Common myeloid progenitor, CD34-positive (primary cell): ENCODE results near the gene HECTD2.

Experiments used
- CTCF ChIA-PET: fragments of 350-600 bp; sonication (Branson Sonifier 250); formaldehyde crosslinking; loops from one replicate; lab custom pipeline; 2021; ENCODE audit warnings: antibody characterized with exemption; lab: Charles Lee
- POLR2A ChIA-PET: fragments of 350-600 bp; sonication (Branson Sonifier 250); formaldehyde crosslinking; loops from one replicate; lab custom pipeline; 2021; ENCODE audit warnings: antibody characterized with exemption; lab: Charles Lee
- DNase-seq, 3 donors: peaks; one replicate each; pipeline versions ENCODE4 v3.0.0 to v3.0.0-alpha.2; 2013
- H3K27ac ChIP-seq, 2 experiments: 1 replicate in 1 of 2; 2 replicates in 1 of 2; pipeline ENCODE4 v1.7.0; 2013; ENCODE audit warnings: inconsistent platforms in 2 of 2, low read length in 2 of 2, mild to moderate bottlenecking in 2 of 2, low read depth in 1 of 2, moderate library complexity in 1 of 2; ENCODE audit not compliant: severe bottlenecking in 2 of 2, insufficient read depth in 1 of 2, poor library complexity in 1 of 2
- H3K27me3 ChIP-seq, 5 experiments: replicated peaks in 2 of 5; 1 replicate in 3 of 5; 2 replicates in 2 of 5; pipeline versions ENCODE4 v1.6.1 to v1.7.0; 2013; ENCODE audit warnings: low read length in 4 of 5, mild to moderate bottlenecking in 2 of 5, moderate library complexity in 2 of 5, inconsistent platforms in 1 of 5; ENCODE audit not compliant: insufficient read depth in 5 of 5, control insufficient read depth in 4 of 5
- H3K36me3 ChIP-seq, 4 experiments: 1 replicate in 2 of 4; 2 replicates in 2 of 4; pipeline versions ENCODE4 v1.6.1 to v1.7.0; 2013; ENCODE audit warnings: low read length in 3 of 4, control low read depth in 1 of 4, mild to moderate bottlenecking in 1 of 4; ENCODE audit not compliant: control insufficient read depth in 4 of 4, insufficient read depth in 4 of 4
- H3K4me1 ChIP-seq, 4 experiments: 1 replicate in 3 of 4; 2 replicates in 1 of 4; pipeline versions ENCODE4 v1.6.1 to v1.7.1; 2013; ENCODE audit warnings: low read length in 3 of 4, mild to moderate bottlenecking in 3 of 4, control low read depth in 1 of 4, inconsistent platforms in 1 of 4, moderate library complexity in 1 of 4; ENCODE audit not compliant: control insufficient read depth in 4 of 4, insufficient read depth in 4 of 4; ENCODE audit errors: control extremely low read depth in 1 of 4
- H3K4me3 ChIP-seq, 7 experiments: 1 replicate in 4 of 7; 2 replicates in 3 of 7; pipeline versions ENCODE4 v1.5.1 to v1.7.0; 2013; ENCODE audit warnings: mild to moderate bottlenecking in 7 of 7, low read length in 6 of 7, moderate library complexity in 6 of 7, inconsistent platforms in 2 of 7, low read depth in 2 of 7, control low read depth in 1 of 7; ENCODE audit not compliant: insufficient read depth in 4 of 7, control insufficient read depth in 1 of 7; ENCODE audit errors: extremely low read depth in 1 of 7
- H3K9me3 ChIP-seq, 5 experiments: 1 replicate in 4 of 5; 2 replicates in 1 of 5; pipeline versions ENCODE4 v1.6.1 to v1.7.1; 2013; ENCODE audit warnings: low read length in 4 of 5, mild to moderate bottlenecking in 2 of 5, inconsistent platforms in 1 of 5, low read depth in 1 of 5, moderate library complexity in 1 of 5; ENCODE audit not compliant: control insufficient read depth in 4 of 5, insufficient read depth in 2 of 5; ENCODE audit errors: control extremely low read depth in 1 of 5
- WGBS: methylation state at CpG from one replicate; pipeline ENCODE4 v1.1.5; 2013; ENCODE audit not compliant: insufficient coverage; 5-methylcytosine and 5-hydroxymethylcytosine counted together

Gene HECTD2

DNA sequence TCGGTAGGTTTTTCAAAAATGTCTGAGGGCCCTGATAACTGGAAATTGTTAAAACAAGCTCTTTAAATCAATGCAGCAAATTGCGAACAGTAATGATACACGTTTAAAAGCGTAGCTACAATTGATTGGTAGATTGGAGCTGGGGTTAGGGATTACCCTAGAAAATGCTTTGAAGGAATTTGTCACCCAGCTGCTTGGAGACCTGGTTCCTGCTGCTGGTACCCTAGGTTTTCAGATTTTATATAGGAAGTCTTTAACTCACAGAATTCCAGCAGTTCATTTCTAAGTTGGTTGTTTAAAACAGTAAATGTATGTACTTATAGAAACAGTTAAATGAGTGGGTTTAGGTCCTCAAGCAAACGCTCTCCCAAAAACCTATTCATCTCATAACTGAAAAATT, 1.5 kb downstream of the HECTD2 start:
- no peak for DNase-seq
- H3K27ac ChIP-seq = no peak overlapping the region
- ChIA-PET POLR2A (interaction anchor here (0.7 kb wide), 1 partner anchor 1069 kb away, joined by 7 read pairs; no protein-coding TSS in a partner anchor), CTCF (interaction anchor here (1.0 kb wide), 1 partner anchor 117 kb away, joined by 3 read pairs; no protein-coding TSS in a partner anchor)
- H3K9me3 ChIP-seq = no peaks in the 10 kb centered on the region
- H3K36me3 ChIP-seq = no peaks in the 10 kb centered on the region
- 92% methylated on average over 4 of the region's 5 CpGs for WGBS
- peaks cover 0 to 17% (median 9%) of the 10 kb centered on the region in 4 experiments for H3K4me1 ChIP-seq
- H3K4me3 ChIP-seq = no peak overlapping the region
- H3K27me3 ChIP-seq = peaks cover 0 to 32% (median 8%) of the 10 kb centered on the region in 5 experiments

DNA sequence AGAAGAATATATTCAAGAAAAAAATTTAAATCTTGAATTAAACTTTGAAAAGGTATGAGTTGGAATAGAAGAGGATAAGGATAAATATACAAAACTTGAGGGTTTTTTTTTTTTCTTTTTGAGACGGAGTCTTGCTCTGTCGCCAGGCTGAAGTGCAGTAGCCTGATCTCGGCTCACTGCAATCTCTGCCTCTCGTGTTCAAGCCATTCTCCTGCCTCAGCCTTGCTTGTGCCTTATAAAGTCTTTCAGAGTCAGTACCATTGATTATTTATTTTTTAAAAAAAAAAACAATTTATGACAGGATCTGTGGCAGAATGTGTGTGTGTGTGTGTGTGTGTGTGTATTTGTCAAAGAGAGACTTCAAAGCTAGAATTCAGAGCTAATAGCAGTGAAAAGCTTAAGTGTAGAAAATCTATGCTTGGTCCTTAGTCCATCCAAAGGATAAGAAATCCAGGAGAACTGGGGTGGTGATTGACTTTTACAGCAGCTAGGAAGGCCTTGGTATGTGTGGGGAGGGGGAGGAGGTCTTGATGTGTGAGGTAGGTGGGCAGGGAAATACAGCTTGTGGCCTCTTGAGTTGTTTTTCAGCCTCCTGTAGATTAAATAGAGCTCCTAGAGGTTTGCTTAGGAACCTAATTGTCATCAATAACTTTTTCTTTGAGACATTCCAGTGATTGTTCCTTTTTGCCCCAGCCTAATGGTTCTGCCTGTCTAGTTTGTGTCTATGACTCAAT, 2.4 kb downstream of the HECTD2 start:
- no peak overlapping the region for H3K27ac ChIP-seq
- H3K9me3 ChIP-seq = no peaks in the 10 kb centered on the region
- CTCF ChIA-PET = interaction anchor here (0.7 to 1.2 kb wide), 3 partner anchors 9 to 25 kb away, joined by 3 read pairs; no protein-coding TSS in a partner anchor
- peaks cover 0 to 17% (median 9%) of the 10 kb centered on the region in 4 experiments for H3K4me1 ChIP-seq
- POLR2A ChIA-PET = no interaction called here
- DNase-seq = no peak
- H3K27me3 ChIP-seq = peaks cover 0 to 32% (median 8%) of the 10 kb centered on the region in 5 experiments
- H3K36me3 ChIP-seq = no peaks in the 10 kb centered on the region
- WGBS = no CpG with 5 or more reads among the region's 4 CpGs
- no peak overlapping the region for H3K4me3 ChIP-seq

GRCh38 chr10:91415816-91416215, 5.7 kb downstream of the HECTD2 start:
- H3K9me3 ChIP-seq = no peaks in the 10 kb centered on the region
- peak; percentile 12 to 50 (median 41) for DNase-seq
- H3K36me3 ChIP-seq = no peaks in the 10 kb centered on the region
- ChIA-PET POLR2A (no interaction called here), CTCF (no interaction called here)
- H3K4me1 ChIP-seq = peaks cover 0 to 7% (median 4%) of the 10 kb centered on the region in 4 experiments
- H3K27ac ChIP-seq = no peak overlapping the region
- WGBS = no CpG with 5 or more reads among the region's 3 CpGs
- no peak overlapping the region for H3K4me3 ChIP-seq
- peaks cover 0 to 30% (median 8%) of the 10 kb centered on the region in 5 experiments for H3K27me3 ChIP-seq

- POLR2A ChIA-PET = no interaction called here
- no peak overlapping the region for H3K27ac ChIP-seq
- H3K9me3 ChIP-seq = no peaks in the 10 kb centered on the region
- peaks cover 0 to 5% (median 2%) of the 10 kb centered on the region in 4 experiments for H3K4me1 ChIP-seq
- DNase-seq = no peak
- CTCF ChIA-PET = no interaction called here
- no peak overlapping the region for H3K4me3 ChIP-seq
- peaks cover 0 to 27% (median 8%) of the 10 kb centered on the region in 5 experiments for H3K27me3 ChIP-seq
- no peaks in the 10 kb centered on the region for H3K36me3 ChIP-seq
- no CpG with 5 or more reads among the region's 3 CpGs for WGBS
Measured at GRCh38 chr10:91416339-91416855, 6.3 kb downstream of the HECTD2 start.

DNA sequence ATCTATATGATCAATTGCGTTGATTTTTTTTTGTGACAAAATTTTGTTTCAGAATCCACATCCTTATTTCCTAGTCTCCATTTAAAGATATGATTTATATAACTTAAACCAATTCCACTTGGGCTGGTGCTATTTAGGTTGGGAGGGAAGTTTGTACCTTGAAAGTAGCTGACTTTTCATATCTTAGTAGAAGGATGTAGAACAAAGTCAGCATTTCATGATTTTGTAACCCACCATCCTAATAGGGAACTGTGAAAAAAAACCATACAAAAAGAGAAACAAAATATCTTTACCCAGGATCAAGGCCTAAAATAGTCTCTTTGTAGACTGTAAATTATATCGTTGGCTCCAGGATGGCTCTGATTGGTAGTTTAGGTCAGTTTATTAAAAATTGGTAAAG, 8.3 kb downstream of the HECTD2 start:
- no CpG with 5 or more reads among the region's 2 CpGs for whole genome bisulfite sequencing
- H3K4me1 ChIP-seq = peaks cover 0 to 5% (median 2%) of the 10 kb centered on the region in 4 experiments
- no peak for DNase-seq
- peaks cover 0 to 16% (median 0%) of the 10 kb centered on the region in 5 experiments for H3K27me3 ChIP-seq
- no peaks in the 10 kb centered on the region for H3K9me3 ChIP-seq
- no peak overlapping the region for H3K4me3 ChIP-seq
- ChIA-PET CTCF (no interaction called here), POLR2A (no interaction called here)
- H3K36me3 ChIP-seq = no peaks in the 10 kb centered on the region
- H3K27ac ChIP-seq = no peak overlapping the region

DNA sequence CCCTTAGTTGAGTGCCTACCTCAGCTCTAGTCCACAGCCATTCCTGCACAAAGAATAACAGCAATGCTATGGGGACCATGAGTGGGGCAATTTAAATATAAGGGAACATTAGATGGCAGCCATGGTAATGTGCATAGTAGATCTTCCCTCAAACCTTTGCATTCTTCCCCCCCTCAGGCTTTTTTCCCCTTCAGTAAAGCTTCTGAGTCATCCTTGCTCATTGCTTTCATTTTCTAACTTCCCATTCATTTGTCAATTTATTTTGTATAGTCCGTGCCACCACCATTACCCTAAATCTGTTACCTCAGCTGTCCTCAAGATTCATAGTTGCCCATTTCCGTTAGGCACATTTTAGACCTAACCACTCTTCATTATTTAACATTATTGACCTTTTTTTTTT, 10.7 kb downstream of the HECTD2 start:
- POLR2A ChIA-PET = interaction anchor here (0.6 kb wide), 1 partner anchor 571 kb away, joined by 3 read pairs; no protein-coding TSS in a partner anchor

DNA sequence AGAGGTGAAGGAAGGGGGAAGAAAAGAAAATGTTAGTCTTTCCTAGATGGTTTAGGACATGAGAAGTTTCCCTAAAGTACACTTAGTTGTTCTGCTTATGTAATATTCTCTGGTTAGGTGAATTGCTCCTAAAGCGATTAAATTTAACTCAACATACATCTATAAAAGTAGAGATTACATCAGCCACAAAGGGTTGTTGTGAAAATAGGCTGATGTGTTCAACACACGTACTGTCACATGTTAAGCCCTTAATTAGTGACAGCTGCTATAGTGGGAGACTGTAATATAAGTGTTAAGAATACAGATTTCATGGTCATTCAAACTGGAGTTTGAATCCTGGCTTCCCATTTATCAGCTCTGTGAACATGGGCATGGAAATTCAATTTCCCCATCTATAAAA, 12.8 kb downstream of the HECTD2 start:
- Histone ChIP-seq H3K27ac (no peak overlapping the region), H3K4me3 (no peak overlapping the region), H3K27me3 (no peaks in the 10 kb centered on the region), H3K36me3 (no peaks in the 10 kb centered on the region), H3K9me3 (no peaks in the 10 kb centered on the region), H3K4me1 (no peaks in the 10 kb centered on the region)
- no peak for DNase-seq
- CTCF ChIA-PET = no interaction called here
- 100% methylated on average over 1 of the region's 2 CpGs for WGBS
- POLR2A ChIA-PET = no interaction called here

More for the DNA sequence above, 10.7 kb downstream of the HECTD2 start:
- H3K4me1 ChIP-seq = peaks cover 0 to 1% (median 0%) of the 10 kb centered on the region in 4 experiments
- peak in 2 of 3 donors; percentile 26 to 37 for DNase-seq
- peaks cover 0 to 2% (median 0%) of the 10 kb centered on the region in 5 experiments for H3K27me3 ChIP-seq
- no peaks in the 10 kb centered on the region for H3K9me3 ChIP-seq
- no peak overlapping the region for H3K4me3 ChIP-seq
- no peaks in the 10 kb centered on the region for H3K36me3 ChIP-seq
- CTCF ChIA-PET = interaction anchor here (0.7 kb wide), 1 partner anchor 12 kb away, joined by 3 read pairs; no protein-coding TSS in a partner anchor
- no peak overlapping the region for H3K27ac ChIP-seq
- WGBS = 86% methylated on average over 2 of the region's 2 CpGs
